Neuronal stem cell (in vitro differentiated cells): ENCODE data around the gene RLIM.

ENCODE experiments used
- DNase-seq: peaks from one replicate; pipeline ENCODE4 v3.0.0-alpha.2; 2013; ENCODE audit warnings: low spot score
- H2AFZ ChIP-seq: one replicate; pipeline ENCODE4 v1.6.1; 2013; ENCODE audit warnings: mild to moderate bottlenecking, low read length, inconsistent platforms
- H2AK5ac ChIP-seq: 2 replicates; pipeline ENCODE4 v1.6.1; 2013; ENCODE audit warnings: low read depth, mild to moderate bottlenecking, inconsistent platforms, low read length, moderate library complexity, mixed read lengths
- H2BK120ac ChIP-seq: 2 replicates; pipeline ENCODE4 v1.6.1; 2013; ENCODE audit warnings: low read depth, mild to moderate bottlenecking, inconsistent platforms, low read length, moderate library complexity, mixed read lengths
- H2BK12ac ChIP-seq: one replicate; pipeline ENCODE4 v1.6.1; 2013; ENCODE audit warnings: low read length, inconsistent platforms
- H2BK15ac ChIP-seq: 2 replicates; pipeline ENCODE4 v1.6.1; 2013; ENCODE audit warnings: mild to moderate bottlenecking, low read length, inconsistent platforms, mixed read lengths
- H2BK5ac ChIP-seq: one replicate; pipeline ENCODE4 v1.6.1; 2013; ENCODE audit warnings: inconsistent platforms, mild to moderate bottlenecking, low read length, moderate library complexity
- H3K14ac ChIP-seq: one replicate; pipeline ENCODE4 v1.6.1; 2013; ENCODE audit warnings: low read length, inconsistent platforms
- H3K18ac ChIP-seq: 2 replicates; pipeline ENCODE4 v1.6.1; 2013; ENCODE audit warnings: low read length, inconsistent platforms
- H3K23ac ChIP-seq: 2 replicates; pipeline ENCODE4 v1.6.1; 2013; ENCODE audit warnings: low read depth, mild to moderate bottlenecking, mixed read lengths, low read length, inconsistent platforms; ENCODE audit not compliant: poor library complexity
- H3K27ac ChIP-seq: replicated peaks from 3 replicates; pipeline ENCODE4 v1.5.1; 2013; ENCODE audit warnings: low read length, inconsistent platforms
- H3K27me3 ChIP-seq, 3 experiments: 2 replicates each; pipeline ENCODE4 v1.6.1; 2013; ENCODE audit warnings: low read length in 3 of 3, mild to moderate bottlenecking in 2 of 3, inconsistent platforms in 1 of 3, low read depth in 1 of 3, mixed read lengths in 1 of 3, moderate library complexity in 1 of 3; ENCODE audit not compliant: control insufficient read depth in 3 of 3, insufficient read depth in 3 of 3
- H3K36me3 ChIP-seq, 2 donors: replicated peaks in 1 of 2; 2 replicates each; pipeline ENCODE4 v1.6.1; 2013; ENCODE audit warnings: low read length in 2 of 2; ENCODE audit not compliant: control insufficient read depth in 2 of 2, insufficient read depth in 2 of 2
- H3K4ac ChIP-seq: 2 replicates; pipeline ENCODE4 v1.6.1; 2013; ENCODE audit warnings: inconsistent platforms, mild to moderate bottlenecking, low read length, moderate library complexity
- H3K4me1 ChIP-seq, 2 donors: 1 replicate in 1 of 2; 2 replicates in 1 of 2; pipeline ENCODE4 v1.6.1; 2013; ENCODE audit warnings: low read length in 2 of 2, low read depth in 1 of 2; ENCODE audit not compliant: control insufficient read depth in 2 of 2, insufficient read depth in 1 of 2
- H3K4me2 ChIP-seq: one replicate; pipeline ENCODE4 v1.6.1; 2013; ENCODE audit warnings: mild to moderate bottlenecking, low read length, inconsistent platforms; ENCODE audit not compliant: insufficient read depth, poor library complexity, severe bottlenecking
- H3K4me3 ChIP-seq, 2 donors: 2 replicates each; pipeline ENCODE4 v1.5.1; 2013; ENCODE audit warnings: low read length in 2 of 2, mild to moderate bottlenecking in 2 of 2, inconsistent platforms in 1 of 2, moderate library complexity in 1 of 2
- H3K79me1 ChIP-seq: one replicate; pipeline ENCODE4 v1.6.1; 2013; ENCODE audit warnings: low read depth, mild to moderate bottlenecking, inconsistent platforms, low read length, moderate library complexity
- H3K9ac ChIP-seq: one replicate; pipeline ENCODE4 v1.6.1; 2013; ENCODE audit warnings: mild to moderate bottlenecking, low read depth, low read length, inconsistent platforms; ENCODE audit not compliant: poor library complexity
- H3K9me3 ChIP-seq, 2 donors: replicated peaks in 1 of 2; 2 replicates each; pipeline versions ENCODE3 to v1.6.1; 2013; ENCODE audit warnings: low read length in 2 of 2, mild to moderate bottlenecking in 2 of 2, inconsistent platforms in 1 of 2, low read depth in 1 of 2, mixed read lengths in 1 of 2, moderate library complexity in 1 of 2; ENCODE audit not compliant: control insufficient read depth in 2 of 2, insufficient read depth in 1 of 2
- H4K8ac ChIP-seq: one replicate; pipeline ENCODE4 v1.6.1; 2013; ENCODE audit warnings: low read depth, mild to moderate bottlenecking, inconsistent platforms, low read length, moderate library complexity
- H4K91ac ChIP-seq: one replicate; pipeline ENCODE4 v1.6.1; 2013; ENCODE audit warnings: low read length, low read depth, mild to moderate bottlenecking, inconsistent platforms; ENCODE audit not compliant: poor library complexity
- WGBS, 2 donors: extraction: QIAGEN DNeasy Blood & Tissue Kit; methylation state at CpG; one replicate each; pipeline ENCODE4 v1.1.7; 2013; ENCODE audit warnings: missing lambda C conversion rate in 2 of 2, mixed read lengths in 1 of 2; ENCODE audit not compliant: insufficient read length in 2 of 2, insufficient replicate concordance in 1 of 2; ENCODE audit errors: extremely low coverage in 2 of 2; 5-methylcytosine and 5-hydroxymethylcytosine counted together

RLIM gene

GRCh38 chrX:74550295-74550802 lies 64.1 kb downstream of the RLIM start:
- DNase-seq: peak; percentile 61
- Histone ChIP-seq H3K14ac (no peak overlapping the region), H3K4ac (no peak overlapping the region), H4K91ac (no peak overlapping the region), H2BK12ac (no peak overlapping the region), H3K9me3 (peaks cover 0 to 13% of the 10 kb centered on the region in 2 donors), H3K4me2 (no peak overlapping the region), H3K27ac (no peak overlapping the region), H2BK5ac (no peak overlapping the region), H2AK5ac (no peak overlapping the region), H3K18ac (no peak overlapping the region), H3K27me3 (no peaks in the 10 kb centered on the region), H3K4me1 (no peaks in the 10 kb centered on the region), H2BK15ac (no peak overlapping the region), H3K4me3 (no peak overlapping the region), H2AFZ (peak overlapping the region; percentile 39), H3K79me1 (no peaks in the 10 kb centered on the region), H3K9ac (no peak overlapping the region), H2BK120ac (no peak overlapping the region), H3K23ac (no peak overlapping the region), H4K8ac (no peak overlapping the region), H3K36me3 (no peaks in the 10 kb centered on the region)
- no CpG with 5 or more reads among the region's 24 CpGs for WGBS, 2 donors

GRCh38 chrX:74546984-74547383 lies 67.4 kb downstream of the RLIM start:
- H2BK15ac ChIP-seq: no peak overlapping the region
- no peaks in the 10 kb centered on the region for H3K36me3 ChIP-seq
- no peak overlapping the region for H2AK5ac ChIP-seq
- no peak for DNase-seq
- H3K14ac ChIP-seq: no peak overlapping the region
- no peak overlapping the region for H3K4me3 ChIP-seq
- WGBS, 2 donors: no CpG with 5 or more reads among the region's 1 CpG
- H3K79me1 ChIP-seq: no peaks in the 10 kb centered on the region
- H3K18ac ChIP-seq: no peak overlapping the region
- H2BK120ac ChIP-seq: no peak overlapping the region
- H3K23ac ChIP-seq: no peak overlapping the region
- H3K9me3 ChIP-seq: peaks cover 0 to 13% of the 10 kb centered on the region in 2 donors
- H2BK12ac ChIP-seq: no peak overlapping the region
- no peak overlapping the region for H2AFZ ChIP-seq
- H4K91ac ChIP-seq: no peak overlapping the region
- no peak overlapping the region for H4K8ac ChIP-seq
- H2BK5ac ChIP-seq: no peak overlapping the region
- no peaks in the 10 kb centered on the region for H3K27me3 ChIP-seq
- H3K4me1 ChIP-seq: no peaks in the 10 kb centered on the region
- H3K9ac ChIP-seq: no peak overlapping the region
- no peak overlapping the region for H3K4me2 ChIP-seq
- no peak overlapping the region for H3K4ac ChIP-seq
- no peak overlapping the region for H3K27ac ChIP-seq

- Histone ChIP-seq H2AK5ac (no peak overlapping the region), H3K4me1 (no peaks in the 10 kb centered on the region), H4K91ac (no peak overlapping the region), H3K9me3 (peaks cover 0 to 13% of the 10 kb centered on the region in 2 donors), H3K36me3 (no peaks in the 10 kb centered on the region), H3K4ac (no peak overlapping the region), H3K27ac (no peak overlapping the region), H3K4me2 (no peak overlapping the region), H3K79me1 (no peaks in the 10 kb centered on the region), H4K8ac (no peak overlapping the region), H2BK120ac (no peak overlapping the region), H3K9ac (no peak overlapping the region), H2BK15ac (no peak overlapping the region), H2AFZ (no peak overlapping the region), H3K23ac (no peak overlapping the region), H2BK5ac (no peak overlapping the region), H3K27me3 (no peaks in the 10 kb centered on the region), H3K18ac (no peak overlapping the region), H3K14ac (no peak overlapping the region), H3K4me3 (no peak overlapping the region), H2BK12ac (no peak overlapping the region)
- no CpG with 5 or more reads among the region's 1 CpG for WGBS, 2 donors
- DNase-seq: no peak
Observed at GRCh38 chrX:74545880-74546523, 68.4 kb downstream of the RLIM start.

GRCh38 chrX:74540635-74541249 lies 73.7 kb downstream of the RLIM start:
- Histone ChIP-seq H2AFZ (no peak overlapping the region), H3K4me3 (no peak overlapping the region), H2BK12ac (no peak overlapping the region), H3K4me2 (no peak overlapping the region), H4K91ac (no peak overlapping the region), H3K79me1 (no peaks in the 10 kb centered on the region), H2BK120ac (no peak overlapping the region), H3K4ac (no peak overlapping the region), H3K27me3 (no peaks in the 10 kb centered on the region), H3K9ac (no peak overlapping the region), H3K18ac (no peak overlapping the region), H3K9me3 (no peaks in the 10 kb centered on the region), H2AK5ac (no peak overlapping the region), H2BK5ac (no peak overlapping the region), H2BK15ac (no peak overlapping the region), H3K4me1 (peaks cover 0 to 3% of the 10 kb centered on the region in 2 donors), H3K23ac (no peak overlapping the region), H3K14ac (no peak overlapping the region), H3K27ac (no peak overlapping the region), H4K8ac (no peak overlapping the region), H3K36me3 (no peaks in the 10 kb centered on the region)
- WGBS, 2 donors: no CpG with 5 or more reads among the region's 2 CpGs
- no peak for DNase-seq
